ENCODE data around the gene CENPV.
A peak's percentile ranks its signal among the peaks of the same experiment; 100 is the strongest.

CENPV gene

DNA sequence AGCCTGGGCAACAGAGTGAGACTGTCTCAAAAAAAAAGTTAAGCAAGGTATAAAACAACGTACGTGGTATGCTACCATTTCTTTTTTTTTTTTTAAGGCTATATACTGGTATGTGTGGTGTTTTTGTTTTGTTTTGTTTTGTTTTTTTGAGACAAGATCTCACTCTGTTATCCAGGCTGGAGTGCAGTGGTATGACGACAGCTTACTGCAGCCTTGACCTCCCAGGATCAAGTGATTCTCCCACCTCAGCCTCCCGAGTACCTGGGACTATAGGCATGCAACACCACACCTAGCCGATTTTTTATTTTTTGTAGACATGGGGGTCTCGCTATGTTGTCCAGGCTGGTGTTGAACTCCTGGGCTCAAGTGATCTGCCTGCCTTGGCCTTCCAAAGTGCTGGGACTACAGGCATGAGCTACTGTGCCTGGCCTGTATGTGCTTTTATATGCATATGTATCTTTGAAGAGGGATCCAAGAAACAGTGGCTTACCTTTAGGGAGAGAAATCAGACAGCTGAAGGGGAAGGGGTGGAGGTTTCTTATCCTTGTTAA, 6.5 kb downstream of the CENPV start:
- no peaks in the 10 kb centered on the region for H3K27me3 Mint-ChIP-seq
- ATAC-seq (ENCODE audit: low read depth) (no peak), DNase-seq (ENCODE audit: low spot score in 2 of 2) (no peak)
- H3K4me3 Mint-ChIP-seq, result no peak overlapping the region
- H3K9me3 Mint-ChIP-seq, result no peaks in the 10 kb centered on the region
- peaks cover 14% of the 10 kb centered on the region for H3K36me3 Mint-ChIP-seq
- no peak overlapping the region for H3K27ac Mint-ChIP-seq
- peaks cover 1% of the 10 kb centered on the region for H3K4me1 Mint-ChIP-seq

DNA sequence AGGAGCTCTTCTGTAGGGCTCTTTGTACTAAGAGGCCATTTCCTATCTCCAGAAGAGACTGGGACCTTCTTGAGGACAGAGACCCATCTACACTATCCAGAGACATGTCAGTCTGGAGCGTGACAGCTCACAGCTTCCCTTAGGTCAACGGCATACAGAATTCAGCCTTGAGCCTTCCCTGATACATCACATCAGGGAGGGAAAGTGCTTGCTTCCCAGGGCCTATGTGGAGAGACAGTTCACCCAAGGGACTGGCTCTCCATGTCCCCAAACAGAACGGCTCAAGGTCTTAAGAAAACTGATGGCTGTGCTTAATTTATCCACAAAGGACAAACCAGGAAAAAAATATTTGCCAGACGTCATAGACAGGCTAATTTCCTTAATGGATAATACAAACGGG, 7.7 kb downstream of the CENPV start:
- no peak for ATAC-seq (ENCODE audit: low read depth)
- Mint-ChIP-seq H3K4me1 (no peaks in the 10 kb centered on the region), H3K36me3 (peaks cover 14% of the 10 kb centered on the region), H3K9me3 (no peaks in the 10 kb centered on the region), H3K4me3 (no peak overlapping the region), H3K27me3 (no peaks in the 10 kb centered on the region), H3K27ac (no peak overlapping the region)
- no peak for DNase-seq (ENCODE audit: low spot score in 2 of 2)

DNA sequence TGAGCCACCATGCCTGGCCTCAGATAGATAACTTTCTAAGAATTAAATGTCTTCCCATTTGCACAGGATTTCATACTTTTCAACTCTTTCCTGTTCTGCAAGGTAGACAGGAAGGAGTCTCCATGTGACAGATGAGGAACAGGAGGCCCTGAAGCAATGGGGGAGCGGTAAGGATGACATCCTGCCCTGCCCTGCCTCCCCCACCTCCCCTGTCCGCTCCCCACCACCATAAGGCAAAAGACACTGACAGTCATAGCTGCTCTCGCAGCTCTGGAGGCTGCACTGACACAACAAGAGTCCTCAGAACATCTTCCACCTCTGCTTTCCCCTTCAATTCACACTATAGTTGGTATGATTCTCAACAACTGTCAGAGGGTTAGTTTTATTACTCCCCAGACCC, 9.7 kb downstream of the CENPV start:
- Mint-ChIP-seq H3K9me3 (no peaks in the 10 kb centered on the region), H3K27me3 (no peaks in the 10 kb centered on the region), H3K27ac (no peak overlapping the region), H3K4me1 (no peaks in the 10 kb centered on the region), H3K4me3 (no peak overlapping the region), H3K36me3 (peaks cover 12% of the 10 kb centered on the region)
- ATAC-seq (ENCODE audit: low read depth) (no peak), DNase-seq (ENCODE audit: low spot score in 2 of 2) (no peak)

DNA sequence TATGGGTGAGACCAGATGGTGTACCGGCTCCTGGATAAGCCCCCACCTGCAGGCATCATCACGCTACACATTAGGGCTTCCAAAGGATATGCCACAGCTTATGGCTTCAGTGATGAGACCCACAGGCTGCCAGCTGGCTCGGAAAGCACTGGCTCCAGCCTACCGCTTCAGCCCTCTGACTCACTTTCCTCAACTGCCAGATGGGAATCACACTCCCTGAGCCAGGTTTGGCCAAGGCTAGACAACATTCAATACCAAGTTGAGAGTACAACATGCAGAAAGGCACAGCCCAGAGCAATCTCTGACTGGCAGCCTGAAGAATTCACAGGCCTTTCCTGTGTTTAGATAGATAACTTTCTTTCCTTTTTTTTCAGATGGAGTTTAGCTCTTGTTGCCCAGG, 10.3 kb downstream of the CENPV start:
- no peaks in the 10 kb centered on the region for H3K9me3 Mint-ChIP-seq

DNA sequence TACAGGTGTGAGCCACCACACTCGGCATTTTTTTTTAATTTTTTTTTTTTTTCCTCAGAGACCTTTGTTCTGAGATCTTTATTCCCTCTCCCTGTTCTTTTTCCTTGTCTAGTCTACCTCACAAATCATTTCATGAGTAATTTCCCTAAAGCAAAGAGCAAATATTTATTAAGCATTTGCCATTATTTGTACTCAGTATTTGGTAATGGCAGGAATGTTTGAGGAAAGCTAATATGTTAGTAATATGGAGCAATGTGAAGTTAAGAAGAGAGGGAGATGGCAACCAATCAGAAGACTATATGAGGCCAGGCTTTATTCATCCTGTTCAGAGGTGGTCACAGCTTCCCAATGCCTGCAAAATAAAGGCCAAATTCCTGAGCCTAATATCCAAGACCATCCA, 13.3 kb downstream of the CENPV start:
- Mint-ChIP-seq H3K9me3 (no peaks in the 10 kb centered on the region), H3K4me1 (no peaks in the 10 kb centered on the region), H3K36me3 (peaks cover 5% of the 10 kb centered on the region), H3K27me3 (no peaks in the 10 kb centered on the region), H3K27ac (peak overlapping the region; percentile 67), H3K4me3 (no peak overlapping the region)
- ATAC-seq (ENCODE audit: low read depth) (no peak), DNase-seq (ENCODE audit: low spot score in 2 of 2) (no peak)

More for the DNA sequence above, 10.3 kb downstream of the CENPV start:
- ATAC-seq (ENCODE audit: low read depth) (no peak), DNase-seq (ENCODE audit: low spot score in 2 of 2) (no peak)
- H3K27ac Mint-ChIP-seq, result no peak overlapping the region
- no peaks in the 10 kb centered on the region for H3K27me3 Mint-ChIP-seq
- H3K36me3 Mint-ChIP-seq, result peaks cover 12% of the 10 kb centered on the region
- H3K4me1 Mint-ChIP-seq, result no peaks in the 10 kb centered on the region
- no peak overlapping the region for H3K4me3 Mint-ChIP-seq

DNA sequence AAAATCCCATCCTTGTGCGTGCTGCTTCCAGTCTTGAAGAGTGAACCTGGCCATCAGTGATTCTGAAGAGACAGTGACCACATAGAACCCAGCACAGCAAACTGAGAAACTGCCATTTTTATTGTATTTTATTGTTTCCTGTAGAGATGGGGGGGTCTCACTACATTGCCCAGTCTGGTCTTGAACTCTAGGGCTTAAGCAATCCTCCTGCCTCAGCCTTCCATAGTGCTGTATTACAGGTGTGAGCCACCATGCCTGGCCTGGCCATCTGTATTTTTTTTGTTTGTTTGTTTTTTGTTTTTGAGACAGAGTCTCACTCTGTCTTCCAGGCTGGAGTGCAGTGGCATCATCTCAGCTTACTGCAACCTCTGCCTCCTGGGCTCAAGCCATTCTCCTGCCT, 13.9 kb downstream of the CENPV start:
- H3K36me3 Mint-ChIP-seq, result peaks cover 4% of the 10 kb centered on the region
- no peak overlapping the region for H3K4me3 Mint-ChIP-seq
- no peaks in the 10 kb centered on the region for H3K9me3 Mint-ChIP-seq
- H3K27me3 Mint-ChIP-seq, result no peaks in the 10 kb centered on the region
- H3K27ac Mint-ChIP-seq, result no peak overlapping the region
- ATAC-seq (ENCODE audit: low read depth) (no peak), DNase-seq (ENCODE audit: low spot score in 2 of 2) (no peak)
- H3K4me1 Mint-ChIP-seq, result no peaks in the 10 kb centered on the region

DNA sequence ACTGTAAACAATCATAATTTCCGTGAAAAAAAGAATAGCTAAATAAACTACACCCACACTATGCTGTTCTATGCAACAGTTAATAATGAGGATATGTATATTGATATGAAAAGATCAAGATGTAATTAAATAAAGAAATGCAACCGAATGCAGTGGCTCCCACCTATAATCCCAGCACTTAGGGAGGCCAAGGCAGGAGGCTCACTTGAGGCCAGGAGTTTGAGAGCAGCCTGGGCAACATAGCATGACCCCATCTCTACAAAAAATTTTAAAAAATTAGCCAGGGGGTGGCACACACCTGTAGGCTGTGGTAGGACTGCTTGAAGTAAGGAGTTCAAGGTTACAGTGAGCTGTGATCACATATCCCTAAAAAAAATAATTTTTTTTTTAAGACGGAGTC, 14.9 kb downstream of the CENPV start:
- Mint-ChIP-seq H3K36me3 (no peaks in the 10 kb centered on the region), H3K9me3 (no peaks in the 10 kb centered on the region), H3K27ac (no peak overlapping the region), H3K27me3 (no peaks in the 10 kb centered on the region), H3K4me3 (no peak overlapping the region), H3K4me1 (peaks cover 2% of the 10 kb centered on the region)
- ATAC-seq (ENCODE audit: low read depth), result no peak
- no peak for DNase-seq (ENCODE audit: low spot score in 2 of 2)

DNA sequence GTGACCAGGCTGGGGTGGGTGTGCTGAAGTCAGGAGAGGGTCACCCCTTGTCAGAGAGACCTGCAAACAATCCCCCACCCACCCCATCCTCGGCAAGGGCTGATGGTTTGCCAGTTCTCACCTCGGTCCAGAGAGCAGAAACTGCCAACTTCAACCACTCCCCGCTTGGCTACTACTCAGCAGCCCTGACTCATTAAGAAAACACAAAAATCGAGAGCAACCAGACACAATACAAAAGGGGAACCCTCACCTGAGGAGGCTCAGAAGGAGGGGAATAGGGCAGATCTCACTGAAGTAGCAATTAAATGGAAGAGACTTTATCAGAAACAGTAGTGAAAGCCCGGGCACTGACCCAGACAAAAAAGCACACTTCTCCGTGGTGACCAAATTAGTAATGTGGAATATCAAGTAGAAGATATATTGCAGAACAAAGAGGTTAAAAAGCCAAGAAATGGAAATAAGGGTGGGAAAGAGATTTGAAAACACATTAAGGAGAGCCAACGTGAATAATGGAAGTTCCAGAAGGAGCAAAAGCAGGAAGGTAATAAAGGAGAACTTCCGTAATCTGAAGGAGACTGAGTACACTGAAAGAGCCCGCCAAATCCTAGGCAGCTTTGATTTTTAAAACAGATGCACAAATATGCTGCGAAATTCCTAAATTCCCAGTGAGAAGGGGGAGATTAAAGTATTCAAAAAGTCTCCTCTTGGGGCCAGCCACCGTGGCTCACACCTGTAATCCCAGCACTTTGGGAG, 23.6 kb downstream of the CENPV start:
- no peaks in the 10 kb centered on the region for H3K27me3 Mint-ChIP-seq
- no peak overlapping the region for H3K27ac Mint-ChIP-seq
- no peak overlapping the region for H3K4me3 Mint-ChIP-seq
- H3K9me3 Mint-ChIP-seq, result no peaks in the 10 kb centered on the region
- H3K4me1 Mint-ChIP-seq, result peaks cover 8% of the 10 kb centered on the region
- no peak for DNase-seq (ENCODE audit: low spot score in 2 of 2)
- peak; percentile 37 for ATAC-seq (ENCODE audit: low read depth)
- peaks cover 12% of the 10 kb centered on the region for H3K36me3 Mint-ChIP-seq

DNA sequence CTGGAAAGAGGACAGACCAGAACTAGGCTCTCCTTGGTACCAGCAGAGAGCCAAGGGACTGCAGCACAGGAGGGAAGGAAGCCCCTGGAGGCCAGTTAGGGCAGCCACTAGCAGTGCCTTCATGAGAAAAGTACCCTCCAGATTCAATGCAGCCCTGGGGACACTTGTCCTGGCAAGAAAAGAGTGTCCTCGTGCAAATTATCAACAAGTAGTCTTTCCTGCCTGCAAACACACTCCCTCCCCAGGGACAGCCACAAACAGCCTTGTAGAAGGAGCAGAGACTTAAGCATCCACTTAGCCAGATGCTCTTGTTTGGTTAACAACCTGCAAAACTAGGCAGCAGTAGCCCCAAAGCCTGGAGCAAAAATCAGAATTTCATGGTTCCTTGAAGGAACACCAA, 24.3 kb downstream of the CENPV start:
- no peaks in the 10 kb centered on the region for H3K27me3 Mint-ChIP-seq
- H3K4me1 Mint-ChIP-seq, result peaks cover 8% of the 10 kb centered on the region
- H3K4me3 Mint-ChIP-seq, result no peak overlapping the region
- H3K36me3 Mint-ChIP-seq, result peaks cover 12% of the 10 kb centered on the region
- ATAC-seq (ENCODE audit: low read depth), result no peak
- no peak for DNase-seq (ENCODE audit: low spot score in 2 of 2)
- H3K9me3 Mint-ChIP-seq, result no peaks in the 10 kb centered on the region
- no peak overlapping the region for H3K27ac Mint-ChIP-seq

DNA sequence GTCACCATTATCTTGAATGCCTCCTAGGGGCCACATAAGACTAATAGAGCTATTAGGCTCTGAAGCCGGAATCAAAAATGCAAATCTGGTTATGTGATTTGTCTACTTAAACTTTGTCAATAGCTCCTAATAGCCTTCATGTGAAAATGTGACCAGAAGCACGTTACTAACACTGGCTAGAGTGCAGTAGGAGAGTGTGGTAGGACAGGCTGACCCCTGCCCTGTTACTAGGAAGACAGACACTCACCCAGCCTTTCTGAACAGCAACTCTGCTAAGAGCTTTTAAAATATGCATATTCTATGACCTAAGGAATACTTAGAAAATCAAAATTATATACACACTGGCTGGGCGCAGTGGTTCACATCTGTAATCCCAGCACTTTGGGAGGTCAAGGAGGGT, 26.3 kb downstream of the CENPV start:
- no peaks in the 10 kb centered on the region for H3K9me3 Mint-ChIP-seq
- no peak overlapping the region for H3K27ac Mint-ChIP-seq
- H3K27me3 Mint-ChIP-seq, result no peaks in the 10 kb centered on the region
- peaks cover 6% of the 10 kb centered on the region for H3K4me1 Mint-ChIP-seq
- DNase-seq (ENCODE audit: low spot score in 2 of 2) (no peak), ATAC-seq (ENCODE audit: low read depth) (no peak)
- no peak overlapping the region for H3K4me3 Mint-ChIP-seq
- H3K36me3 Mint-ChIP-seq, result peaks cover 15% of the 10 kb centered on the region

DNA sequence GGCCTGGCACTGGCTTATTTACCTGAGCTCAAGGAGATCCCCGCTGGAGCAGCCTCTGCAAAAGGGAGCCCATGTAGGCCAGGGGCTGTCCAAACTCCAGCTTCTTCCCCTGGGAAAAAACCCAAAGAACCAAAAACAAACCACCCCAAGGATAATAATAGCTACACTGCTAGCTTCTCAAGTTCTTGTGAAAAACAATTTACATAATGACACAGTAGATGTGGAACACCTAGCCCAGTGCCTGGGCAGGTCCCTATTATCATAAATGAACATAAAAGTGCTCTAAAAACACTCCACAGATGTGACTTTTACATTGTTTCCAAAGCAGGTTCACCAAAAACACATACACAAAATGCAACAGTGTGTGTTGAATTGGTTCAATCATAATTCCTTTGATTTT, 27.3 kb downstream of the CENPV start:
- ATAC-seq (ENCODE audit: low read depth) (no peak), DNase-seq (ENCODE audit: low spot score in 2 of 2) (no peak)
- peaks cover 18% of the 10 kb centered on the region for H3K36me3 Mint-ChIP-seq
- H3K27me3 Mint-ChIP-seq, result no peaks in the 10 kb centered on the region
- no peaks in the 10 kb centered on the region for H3K9me3 Mint-ChIP-seq
- no peak overlapping the region for H3K4me3 Mint-ChIP-seq
- H3K4me1 Mint-ChIP-seq, result peaks cover 6% of the 10 kb centered on the region
- no peak overlapping the region for H3K27ac Mint-ChIP-seq

DNA sequence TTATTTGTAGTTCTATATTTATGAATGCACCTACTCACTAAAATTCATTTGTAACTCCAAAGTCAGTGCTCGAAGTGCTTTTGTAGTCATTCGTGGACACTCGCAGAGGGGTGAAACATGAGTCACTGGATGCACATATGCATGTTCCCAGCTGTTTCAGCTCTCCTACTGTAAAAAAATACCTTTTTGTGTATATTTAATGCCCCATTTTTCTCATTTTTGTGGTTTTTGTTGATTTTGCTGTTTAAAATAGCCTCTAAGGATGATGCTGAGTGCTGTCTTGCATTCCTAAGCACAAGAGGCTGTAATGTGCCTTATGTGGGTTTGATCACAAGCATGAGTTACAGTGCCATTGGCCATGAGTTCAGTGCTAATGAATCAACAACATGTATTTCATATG, 30.6 kb downstream of the CENPV start:
- Mint-ChIP-seq H3K27me3 (no peaks in the 10 kb centered on the region), H3K4me1 (no peaks in the 10 kb centered on the region), H3K4me3 (no peak overlapping the region), H3K27ac (no peak overlapping the region), H3K9me3 (no peaks in the 10 kb centered on the region), H3K36me3 (peaks cover 27% of the 10 kb centered on the region)
- DNase-seq (ENCODE audit: low spot score in 2 of 2), result no peak
- no peak for ATAC-seq (ENCODE audit: low read depth)

DNA sequence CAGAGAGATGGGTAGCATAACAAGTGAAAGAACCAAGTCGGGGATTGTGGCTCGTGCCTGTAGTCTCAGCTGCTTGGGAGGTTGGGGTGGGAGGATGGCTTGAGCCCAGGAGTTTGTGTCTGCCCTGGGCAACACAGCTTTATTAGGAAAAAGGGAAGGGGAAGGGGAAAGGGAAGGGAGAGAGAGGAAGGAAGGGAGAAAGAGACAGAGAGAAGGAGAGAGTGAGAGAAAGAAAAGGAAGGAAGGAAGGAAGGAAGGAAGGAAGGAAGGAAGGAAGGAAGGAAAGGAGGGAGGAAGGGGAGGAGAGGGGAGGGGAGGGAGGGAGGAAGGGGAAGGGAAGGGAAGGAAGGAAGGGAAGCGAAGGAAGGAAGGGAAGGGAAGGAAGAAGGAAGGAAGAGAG, 33.3 kb downstream of the CENPV start:
- Mint-ChIP-seq H3K4me1 (no peaks in the 10 kb centered on the region), H3K27ac (no peak overlapping the region), H3K9me3 (no peaks in the 10 kb centered on the region), H3K4me3 (no peak overlapping the region), H3K36me3 (peaks cover 28% of the 10 kb centered on the region), H3K27me3 (no peaks in the 10 kb centered on the region)
- DNase-seq (ENCODE audit: low spot score in 2 of 2), result no peak
- no peak for ATAC-seq (ENCODE audit: low read depth)

DNA sequence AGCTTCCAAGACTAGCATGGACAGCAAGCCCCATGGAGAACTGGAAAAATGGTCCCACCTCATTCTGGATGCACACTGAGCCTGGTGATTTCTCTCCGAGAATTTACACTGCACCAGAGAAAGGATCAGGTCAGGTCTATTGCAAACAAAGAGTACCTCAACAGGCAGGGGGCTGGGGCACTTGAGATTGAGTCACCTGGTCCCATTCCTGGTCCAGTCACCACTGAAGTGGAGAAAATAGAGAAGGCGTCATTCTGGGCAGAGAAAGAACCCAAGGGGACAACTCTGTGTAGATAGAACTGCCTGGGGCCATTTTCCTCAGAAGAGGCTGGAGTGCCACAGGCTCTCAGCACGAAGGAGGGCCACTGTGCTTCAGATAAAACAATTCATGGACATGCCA, 38.4 kb downstream of the CENPV start:
- H3K9me3 Mint-ChIP-seq, result no peaks in the 10 kb centered on the region
- H3K4me1 Mint-ChIP-seq, result no peaks in the 10 kb centered on the region
- ATAC-seq (ENCODE audit: low read depth), result no peak
- DNase-seq (ENCODE audit: low spot score in 2 of 2), result no peak
- no peak overlapping the region for H3K4me3 Mint-ChIP-seq
- no peaks in the 10 kb centered on the region for H3K27me3 Mint-ChIP-seq
- H3K36me3 Mint-ChIP-seq, result peaks cover 35% of the 10 kb centered on the region
- H3K27ac Mint-ChIP-seq, result no peak overlapping the region

DNA sequence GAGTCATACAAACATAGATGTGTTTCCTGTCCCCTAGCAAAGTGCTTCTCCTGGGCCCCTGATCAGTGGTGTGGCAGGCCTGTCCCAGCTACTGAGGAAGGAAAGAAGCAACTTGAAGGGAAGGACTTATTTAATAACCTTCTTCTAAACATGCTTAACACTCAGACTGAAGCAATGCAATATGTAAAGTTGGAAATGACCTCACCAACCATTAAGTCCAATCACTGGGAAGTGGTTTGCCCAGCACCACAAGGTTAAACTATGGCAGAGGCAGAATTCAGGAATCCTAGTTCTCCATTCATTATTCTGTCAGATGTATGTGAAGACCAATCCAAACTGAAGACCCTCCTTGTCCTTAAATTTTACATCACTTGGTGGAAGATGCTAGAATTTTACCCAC, 39.1 kb downstream of the CENPV start:
- peaks cover 33% of the 10 kb centered on the region for H3K36me3 Mint-ChIP-seq
- ATAC-seq (ENCODE audit: low read depth), result no peak
- H3K4me3 Mint-ChIP-seq, result no peak overlapping the region
- no peak overlapping the region for H3K27ac Mint-ChIP-seq
- H3K9me3 Mint-ChIP-seq, result no peaks in the 10 kb centered on the region
- H3K27me3 Mint-ChIP-seq, result no peaks in the 10 kb centered on the region
- H3K4me1 Mint-ChIP-seq, result no peaks in the 10 kb centered on the region
- DNase-seq (ENCODE audit: low spot score in 2 of 2), result no peak
